K562 (cell line): ENCODE measurements around the gene CSNK1D. TPM values are rescaled to one million over a fixed set of nuclear protein-coding genes. Genes with fewer than 3 reads are reported as not detected.

Experiments used
- CHCHD3 ChIP-seq: fragments of 250-450 bp; sonication (Bioruptor Pico); IDR thresholded peaks from 2 replicates; pipeline ENCODE4 v2.1.2; 2022; ENCODE audit warnings: mild to moderate bottlenecking
- E2F8 ChIP-seq: fragments of 450-650 bp; IDR thresholded peaks from 2 replicates; pipeline ENCODE4 v1.7.1; 2018; ENCODE audit warnings: mild to moderate bottlenecking, low read depth; ENCODE audit not compliant: partially characterized antibody
- ELF4 ChIP-seq: fragments of 450-650 bp; formaldehyde crosslinking; IDR thresholded peaks from 2 replicates; pipeline ENCODE4 v1.4.0; 2022; ENCODE audit warnings: missing genetic modification characterization
- ETS1 ChIP-seq: conservative IDR thresholded peaks from 2 replicates; pipeline ENCODE4 v1.6.1; 2011; ENCODE audit warnings: low read depth, mild to moderate bottlenecking, low read length; ENCODE audit not compliant: control insufficient read depth
- GABPB1 ChIP-seq: sonication (generic); formaldehyde crosslinking; IDR thresholded peaks from 2 replicates; pipeline ENCODE4 v1.8.0; 2022; ENCODE audit warnings: mild to moderate bottlenecking, missing genetic modification reagents
- HLTF ChIP-seq: fragments of 450-650 bp; IDR thresholded peaks from 2 replicates; pipeline ENCODE4 v1.6.1; 2016
- MAFK ChIP-seq: IDR thresholded peaks from 2 replicates; pipeline ENCODE4 v1.6.1; 2011; ENCODE audit warnings: low read length, improper control_type of control experiment
- MECOM ChIP-seq: fragments of 250-450 bp; sonication (Bioruptor Pico); IDR thresholded peaks from 2 replicates; pipeline ENCODE4 v1.8.0; 2022; ENCODE audit warnings: inconsistent platforms
- NBN ChIP-seq: fragments of 450-650 bp; IDR thresholded peaks from 2 replicates; pipeline ENCODE4 v1.6.1; 2016; ENCODE audit warnings: low read depth, mild to moderate bottlenecking
- PREB ChIP-seq: sonication (generic); formaldehyde crosslinking; IDR thresholded peaks from 2 replicates; pipeline ENCODE4 v1.8.1; 2023; ENCODE audit warnings: mild to moderate bottlenecking, missing genetic modification reagents
- PTBP1 ChIP-seq: fragments of 200-400 bp; formaldehyde crosslinking; IDR thresholded peaks from 2 replicates; pipeline ENCODE4 v1.6.1; 2017; ENCODE audit warnings: low read depth, low read length
- RBM25 ChIP-seq: fragments of 200-400 bp; formaldehyde crosslinking; IDR thresholded peaks from 2 replicates; pipeline ENCODE4 v1.6.1; 2018; ENCODE audit warnings: low read length, low read depth, moderate library complexity; ENCODE audit not compliant: severe bottlenecking
- RCOR1 ChIP-seq, 2 experiments: IDR thresholded peaks; 2 replicates each; pipeline ENCODE4 v1.6.1; 2012; ENCODE audit warnings: low read depth in 2 of 2, low read length in 2 of 2, borderline replicate concordance in 1 of 2, improper control_type of control experiment in 1 of 2
- RFX5 ChIP-seq: IDR thresholded peaks from 2 replicates; pipeline ENCODE4 v1.6.1; 2011; ENCODE audit warnings: low read depth, mild to moderate bottlenecking, improper control_type of control experiment, low read length
- TFAM ChIP-seq: fragments of 250-450 bp; sonication (Bioruptor Pico); conservative IDR thresholded peaks from 2 replicates; pipeline ENCODE4 v1.5.0; 2021; ENCODE audit warnings: mild to moderate bottlenecking, moderate library complexity
- ZBTB2 ChIP-seq: fragments of 450-650 bp; IDR thresholded peaks from 2 replicates; pipeline ENCODE4 v1.6.1; 2016; ENCODE audit warnings: antibody characterized with exemption
- ZNF140 ChIP-seq: fragments of 250-450 bp; sonication (Bioruptor Pico); IDR thresholded peaks from 2 replicates; pipeline ENCODE4 v1.8.0; 2021; ENCODE audit warnings: moderate library complexity, mild to moderate bottlenecking, inconsistent platforms
- ZNF197 ChIP-seq: fragments of 200-800 bp; sonication (Bioruptor generic); IDR thresholded peaks from 2 replicates; pipeline ENCODE4 v1.6.1; 2016; ENCODE audit warnings: low read depth, missing genetic modification characterization, missing compliant biosample characterization
- ZNF57 ChIP-seq: fragments of 450-650 bp; formaldehyde crosslinking; IDR thresholded peaks from 2 replicates; pipeline ENCODE4 v1.4.0; 2020; ENCODE audit warnings: mild to moderate bottlenecking, moderate library complexity
- ZNF830 ChIP-seq: fragments of 250-450 bp; sonication (Bioruptor Pico); IDR thresholded peaks from 2 replicates; pipeline ENCODE4 v1.5.0; 2021; ENCODE audit warnings: mild to moderate bottlenecking
- ZZZ3 ChIP-seq: fragments of 450-650 bp; IDR thresholded peaks from 2 replicates; pipeline ENCODE4 v1.6.1; 2016; ENCODE audit warnings: antibody characterized with exemption, mild to moderate bottlenecking, moderate library complexity
- polyA plus RNA-seq, 8 experiments: library from polyadenylated mRNA; depleted of rRNA in 4 of 8; stranded (reverse) in 5 of 8; unstranded in 3 of 8; fragments of >200 nt; fragmentation: Nextera tagmentation in 2 of 8; fragmentation: Illumina TruSeq in 1 of 8; extraction: Ambion mirVana in 2 of 8; extraction: Trizol in 1 of 8; gene quantifications; 2 replicates each; pipeline versions ENCODE4 v1.2.1 to v1.2.3, GENCODE V29; 2011 to 2014; ENCODE audit warnings: inconsistent platforms in 1 of 8, missing spikeins in 1 of 8
- total RNA-seq, 7 experiments: library from RNA; depleted of rRNA in 6 of 7; stranded (reverse); fragments of >200 nt in 6 of 7; fragmentation: Illumina TruSeq in 2 of 7; extraction: Trizol in 2 of 7; gene quantifications; 2 replicates each; pipeline versions ENCODE4 v1.2.1 to v1.2.3, GENCODE V29; 2011 to 2021; ENCODE audit warnings: low replicate concordance in 1 of 7

The CSNK1D gene
- total and polyA plus RNA-seq, 9 of the 15 experiments (the other 6 are each of a cell fraction or from before 2014, with no cell fraction given), result 6.5 to 133 (median 41.3) TPM

GRCh38 chr17:82236142-82236971 lies 37.1 kb downstream of the CSNK1D start (continued):
- no peak for TF ChIP-seq TFAM (CRISPR knock-in tag)
- no peak for TF ChIP-seq ETS1
- no peak for TF ChIP-seq ZNF197 (CRISPR knock-in tag)
- peak; percentile 61 for TF ChIP-seq GABPB1 (CRISPR knock-in tag)
- no peak for TF ChIP-seq ZNF140 (CRISPR knock-in tag)
- no peak for TF ChIP-seq MAFK
- 0 out of 4 replicates have a peak, but pooled peaks of 1 of the 2 experiments have one; percentile 21 for TF ChIP-seq RCOR1 (IDR thresholded peaks at IDR 0.05; ENCODE audit: borderline replicate concordance in 1 of 2, low read depth in 2 of 2, low read length in 2 of 2)
- TF ChIP-seq ZNF57 (CRISPR knock-in tag), result no peak
- no peak for TF ChIP-seq NBN
- no peak for TF ChIP-seq RBM25
- TF ChIP-seq CHCHD3 (CRISPR knock-in tag), result no peak
- peak; percentile 31; the same call in 1 of the 2 replicates for TF ChIP-seq ZBTB2
- no peak for TF ChIP-seq PREB (CRISPR knock-in tag)
- TF ChIP-seq PTBP1, result no peak
- no peak for TF ChIP-seq RFX5
- no peak for TF ChIP-seq HLTF
- TF ChIP-seq ZNF830 (CRISPR knock-in tag), result no peak
- TF ChIP-seq MECOM (CRISPR knock-in tag), result no peak
- no peak for TF ChIP-seq ZZZ3
- TF ChIP-seq ELF4 (CRISPR knock-in tag), result no peak
- no peak for TF ChIP-seq E2F8
